OCI-LY7 (cell line): ENCODE measurements around the gene ASB13.

Source experiments
- CTCF ChIP-seq: fragments of 200-600 bp; sonication (generic); conservative IDR thresholded peaks from 2 replicates; pipeline ENCODE4 v1.5.1; 2014; ENCODE audit warnings: mild to moderate bottlenecking, antibody characterized with exemption, low read length, moderate library complexity, mixed read lengths
- EZH2phosphoT487 ChIP-seq: fragments of 200-600 bp; sonication (generic); IDR thresholded peaks from 2 replicates; pipeline ENCODE4 v1.6.1; 2018; ENCODE audit warnings: low read depth, borderline replicate concordance, mild to moderate bottlenecking, mixed run types, antibody characterized with exemption, low read length, moderate library complexity, mixed read lengths

DNA sequence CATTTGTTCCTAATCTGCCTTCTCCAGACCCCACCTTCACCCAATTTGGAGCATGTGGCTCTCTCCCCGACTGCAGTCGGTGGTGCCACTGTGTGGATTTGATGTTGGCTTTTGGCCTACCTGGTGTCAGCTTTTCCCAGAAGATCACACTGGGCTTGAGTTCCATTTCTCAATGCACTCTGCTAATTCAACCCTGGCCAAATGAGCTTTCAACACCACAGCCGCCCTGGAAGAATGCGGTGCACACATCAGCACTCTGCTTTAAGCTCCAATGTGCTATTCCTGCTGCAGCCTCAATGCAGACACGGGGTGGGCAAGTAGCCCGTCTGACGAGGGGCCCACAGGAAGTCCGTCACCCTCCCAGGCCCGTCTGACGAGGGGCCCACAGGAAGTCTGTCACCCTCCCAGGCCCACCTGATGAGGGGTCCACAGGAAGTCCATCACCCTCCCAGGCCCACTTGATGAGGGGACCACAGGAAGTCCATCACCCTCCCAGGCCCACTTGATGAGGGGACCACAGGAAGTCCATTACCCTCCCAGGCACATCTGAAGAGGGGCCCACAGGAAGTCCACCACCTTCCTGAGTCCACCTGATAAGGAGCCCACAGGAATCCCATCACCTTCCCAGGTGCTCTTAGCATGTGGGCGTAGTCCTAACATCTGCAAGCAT lies 64.4 kb downstream of the ASB13 start:
- no peak for TF ChIP-seq CTCF
- no peak for TF ChIP-seq EZH2phosphoT487
